Kidney epithelial cell (primary cell): Measurements from ENCODE around the gene SH3RF2. TPM values are rescaled to one million over a fixed set of nuclear protein-coding genes. Genes with fewer than 3 reads are reported as not detected.

ENCODE experiments used
- DNase-seq: peaks from one replicate; pipeline ENCODE4 v3.0.0-alpha.2; 2010; ENCODE audit warnings: low read depth
- H3K27me3 ChIP-seq: 2 replicates; pipeline ENCODE4 v1.6.0; 2011; ENCODE audit warnings: low read length; ENCODE audit not compliant: control insufficient read depth, insufficient read depth
- H3K36me3 ChIP-seq: 2 replicates; pipeline ENCODE4 v1.5.1; 2011; ENCODE audit warnings: low read length; ENCODE audit not compliant: control insufficient read depth, insufficient read depth
- H3K4me3 ChIP-seq: 2 replicates; pipeline ENCODE4 v1.5.1; 2011; ENCODE audit warnings: low read depth, mild to moderate bottlenecking, control low read depth, low read length
- CTCF ChIP-seq: IDR thresholded peaks from 2 replicates; pipeline ENCODE4 v1.5.1; 2011; ENCODE audit warnings: mild to moderate bottlenecking, moderate library complexity, low read length, control low read depth, inconsistent platforms; ENCODE audit not compliant: insufficient read depth, poor library complexity, severe bottlenecking
- total RNA-seq: library from RNA; depleted of rRNA; stranded (reverse); fragments of >200 nt; gene quantifications from 2 replicates; pipeline ENCODE4 v1.2.3, GENCODE V29; 2015

Gene SH3RF2
- total RNA-seq, 1 donor from 2014 or later, result 10.3 TPM

GRCh38 chr5:145982572-145983318 lies 46.4 kb downstream of the SH3RF2 start:
- no peak for DNase-seq

GRCh38 chr5:145983446-145983845 lies 47.1 kb downstream of the SH3RF2 start:
- Histone ChIP-seq H3K4me3 (no peak overlapping the region), H3K27me3 (no peaks in the 10 kb centered on the region), H3K36me3 (no peaks in the 10 kb centered on the region)
- no peak for TF ChIP-seq CTCF
- no peak for DNase-seq

More at GRCh38 chr5:145982572-145983318, 46.4 kb downstream of the SH3RF2 start:
- no peaks in the 10 kb centered on the region for H3K27me3 ChIP-seq
- H3K4me3 ChIP-seq, result no peak overlapping the region
- H3K36me3 ChIP-seq, result no peaks in the 10 kb centered on the region
- TF ChIP-seq CTCF, result no peak

DNA sequence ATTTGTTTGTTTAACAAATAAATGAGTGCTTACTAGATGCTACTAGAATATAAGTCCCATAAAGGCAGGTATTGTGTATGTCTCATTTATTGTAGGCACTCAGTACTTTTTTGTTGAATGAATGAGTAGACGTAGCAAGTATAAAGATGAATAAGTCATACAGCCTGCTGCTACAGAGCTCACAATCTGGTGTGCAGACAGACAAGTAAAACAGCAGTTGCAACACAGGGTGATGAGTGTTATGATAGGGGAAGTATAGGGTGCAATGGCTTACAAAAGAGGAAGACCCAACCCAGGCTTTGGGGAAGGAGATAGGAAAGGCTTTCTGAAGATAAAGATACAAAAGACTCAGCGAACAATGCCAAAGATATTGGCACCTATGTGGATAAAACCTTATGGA lies 47.7 kb downstream of the SH3RF2 start:
- Histone ChIP-seq H3K36me3 (no peaks in the 10 kb centered on the region), H3K27me3 (no peaks in the 10 kb centered on the region), H3K4me3 (no peak overlapping the region)
- DNase-seq, result no peak
- no peak for TF ChIP-seq CTCF

GRCh38 chr5:145987856-145988255 lies 51.5 kb downstream of the SH3RF2 start:
- H3K4me3 ChIP-seq, result no peak overlapping the region
- no peak for TF ChIP-seq CTCF
- no peak for DNase-seq
- H3K27me3 ChIP-seq, result no peaks in the 10 kb centered on the region
- H3K36me3 ChIP-seq, result no peaks in the 10 kb centered on the region

GRCh38 chr5:145988993-145989392 lies 52.6 kb downstream of the SH3RF2 start:
- no peak for DNase-seq
- no peak overlapping the region for H3K4me3 ChIP-seq
- TF ChIP-seq CTCF, result no peak
- no peaks in the 10 kb centered on the region for H3K27me3 ChIP-seq
- H3K36me3 ChIP-seq, result no peaks in the 10 kb centered on the region

- no peak for DNase-seq
- Histone ChIP-seq H3K27me3 (no peaks in the 10 kb centered on the region), H3K36me3 (no peaks in the 10 kb centered on the region), H3K4me3 (no peak overlapping the region)
- no peak for TF ChIP-seq CTCF
Observed at GRCh38 chr5:145989428-145989827, 53.0 kb downstream of the SH3RF2 start.
